Osteocyte (in vitro differentiated cells): ENCODE measurements around the gene RAD18. TPM values are rescaled to one million over a fixed set of nuclear protein-coding genes. Genes with fewer than 3 reads are reported as not detected.
A peak's percentile ranks its signal among the peaks of the same experiment; 100 is the strongest.

Source experiments
- DNase-seq: peaks from one replicate; pipeline ENCODE4 v3.0.0; 2021; ENCODE audit warnings: mixed read lengths; ENCODE audit not compliant: unreplicated experiment; ENCODE audit errors: extremely low spot score
- H3K27ac Mint-ChIP-seq: one replicate; pipeline ENCODE4 v1.8.0; 2021; ENCODE audit warnings: mild to moderate bottlenecking, mixed read lengths; ENCODE audit not compliant: unreplicated experiment
- H3K27me3 Mint-ChIP-seq: one replicate; pipeline ENCODE4 v1.8.0; 2021; ENCODE audit warnings: mixed read lengths; ENCODE audit not compliant: unreplicated experiment
- H3K36me3 Mint-ChIP-seq: one replicate; pipeline ENCODE4 v1.8.0; 2021; ENCODE audit warnings: mixed read lengths; ENCODE audit not compliant: unreplicated experiment
- H3K4me1 Mint-ChIP-seq: one replicate; pipeline ENCODE4 v1.8.0; 2021; ENCODE audit warnings: mixed read lengths; ENCODE audit not compliant: unreplicated experiment
- H3K4me3 Mint-ChIP-seq: one replicate; pipeline ENCODE4 v1.8.0; 2021; ENCODE audit warnings: mild to moderate bottlenecking, moderate library complexity, mixed read lengths; ENCODE audit not compliant: unreplicated experiment
- H3K9me3 Mint-ChIP-seq: one replicate; pipeline ENCODE4 v1.8.0; 2021; ENCODE audit warnings: mixed read lengths; ENCODE audit not compliant: unreplicated experiment
- total RNA-seq: library from RNA; stranded (reverse); gene quantifications from 2 replicates; pipeline ENCODE4 v1.2.1, GENCODE V29; 2021
- TF ChIP-seq, protein P1 (sequence below): fragments of 200-600 bp; sonication (generic); IDR thresholded peaks from 2 replicates; pipeline ENCODE4 v1.5.0; 2021; ENCODE audit warnings: antibody characterized with exemption, mild to moderate bottlenecking, moderate library complexity

The RAD18 gene
- total RNA-seq, 1 donor from 2014 or later: 18.6 TPM

DNA sequence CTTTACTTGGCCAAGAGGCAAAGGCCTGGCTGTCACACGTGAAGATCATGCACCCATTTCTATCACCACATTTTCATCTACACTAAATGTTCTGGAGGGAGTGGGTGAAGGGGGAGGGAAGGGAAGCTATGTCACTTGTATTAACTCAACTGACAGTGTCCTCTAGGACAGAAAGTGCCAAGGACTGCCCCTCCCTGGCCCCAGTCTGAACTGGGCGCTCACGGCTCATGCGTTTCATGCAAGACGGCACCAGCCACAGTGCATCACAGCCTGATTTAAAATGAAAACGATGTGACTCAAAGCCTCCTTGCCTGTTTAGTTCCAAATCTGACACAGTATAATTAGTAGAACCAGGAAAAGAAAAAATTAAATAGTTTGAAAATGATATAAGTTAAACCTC lies 20.8 kb upstream of the RAD18 start:
- Mint-ChIP-seq H3K27ac (no peak overlapping the region), H3K4me1 (no peaks in the 10 kb centered on the region), H3K27me3 (peaks cover 22% of the 10 kb centered on the region), H3K9me3 (peaks cover 3% of the 10 kb centered on the region), H3K4me3 (no peak overlapping the region), H3K36me3 (no peaks in the 10 kb centered on the region)
- TF ChIP-seq, protein P1, sequence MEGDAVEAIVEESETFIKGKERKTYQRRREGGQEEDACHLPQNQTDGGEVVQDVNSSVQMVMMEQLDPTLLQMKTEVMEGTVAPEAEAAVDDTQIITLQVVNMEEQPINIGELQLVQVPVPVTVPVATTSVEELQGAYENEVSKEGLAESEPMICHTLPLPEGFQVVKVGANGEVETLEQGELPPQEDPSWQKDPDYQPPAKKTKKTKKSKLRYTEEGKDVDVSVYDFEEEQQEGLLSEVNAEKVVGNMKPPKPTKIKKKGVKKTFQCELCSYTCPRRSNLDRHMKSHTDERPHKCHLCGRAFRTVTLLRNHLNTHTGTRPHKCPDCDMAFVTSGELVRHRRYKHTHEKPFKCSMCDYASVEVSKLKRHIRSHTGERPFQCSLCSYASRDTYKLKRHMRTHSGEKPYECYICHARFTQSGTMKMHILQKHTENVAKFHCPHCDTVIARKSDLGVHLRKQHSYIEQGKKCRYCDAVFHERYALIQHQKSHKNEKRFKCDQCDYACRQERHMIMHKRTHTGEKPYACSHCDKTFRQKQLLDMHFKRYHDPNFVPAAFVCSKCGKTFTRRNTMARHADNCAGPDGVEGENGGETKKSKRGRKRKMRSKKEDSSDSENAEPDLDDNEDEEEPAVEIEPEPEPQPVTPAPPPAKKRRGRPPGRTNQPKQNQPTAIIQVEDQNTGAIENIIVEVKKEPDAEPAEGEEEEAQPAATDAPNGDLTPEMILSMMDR: no peak
- DNase-seq: no peak

DNA sequence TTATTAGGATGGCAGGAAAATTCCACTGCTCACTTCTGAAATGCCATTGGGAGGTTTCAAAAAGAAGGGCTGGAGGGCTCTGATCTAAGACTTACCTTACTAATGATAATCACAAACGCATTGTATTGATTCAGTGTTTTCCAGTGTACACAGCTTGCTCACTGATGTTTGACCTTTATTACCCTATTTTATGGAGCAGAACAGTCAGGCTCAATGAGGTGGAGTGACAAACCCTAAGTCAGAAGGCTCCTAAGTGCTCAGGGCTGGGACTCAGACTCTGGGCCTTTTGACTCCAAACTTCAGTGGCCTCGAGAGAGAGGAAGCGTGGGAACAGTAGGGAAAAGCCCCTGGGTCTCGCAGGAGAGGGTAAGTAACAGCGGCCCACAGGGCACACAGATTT lies 20.3 kb upstream of the RAD18 start:
- TF ChIP-seq, protein P1: no peak
- Mint-ChIP-seq H3K27ac (no peak overlapping the region), H3K36me3 (no peaks in the 10 kb centered on the region), H3K4me3 (no peak overlapping the region), H3K9me3 (peaks cover 3% of the 10 kb centered on the region), H3K27me3 (peaks cover 22% of the 10 kb centered on the region), H3K4me1 (no peaks in the 10 kb centered on the region)
- no peak for DNase-seq

DNA sequence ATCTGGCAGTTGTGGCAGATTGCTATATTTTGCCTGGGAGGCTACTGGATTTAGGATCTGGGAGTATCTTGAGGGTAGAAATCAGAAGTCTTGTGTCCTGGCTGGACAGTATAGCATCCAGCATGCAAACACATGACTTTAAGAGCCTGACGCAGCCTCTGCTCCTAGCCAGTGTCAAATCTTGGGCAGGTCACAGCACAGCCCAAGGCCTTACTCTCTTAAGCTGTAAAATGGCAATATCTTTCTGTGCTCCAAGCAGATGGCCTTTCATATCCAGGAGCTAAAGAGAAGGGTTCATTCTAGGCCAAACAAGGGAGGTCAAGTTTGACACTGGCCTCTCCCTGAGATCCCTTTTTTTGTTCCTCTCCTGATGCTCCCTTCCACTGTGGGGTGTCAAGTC lies 19.8 kb upstream of the RAD18 start:
- Mint-ChIP-seq H3K4me1 (no peaks in the 10 kb centered on the region), H3K27me3 (peaks cover 25% of the 10 kb centered on the region), H3K4me3 (no peak overlapping the region), H3K9me3 (peaks cover 3% of the 10 kb centered on the region), H3K27ac (no peak overlapping the region), H3K36me3 (no peaks in the 10 kb centered on the region)
- TF ChIP-seq, protein P1: no peak
- peak; percentile 10 for DNase-seq

DNA sequence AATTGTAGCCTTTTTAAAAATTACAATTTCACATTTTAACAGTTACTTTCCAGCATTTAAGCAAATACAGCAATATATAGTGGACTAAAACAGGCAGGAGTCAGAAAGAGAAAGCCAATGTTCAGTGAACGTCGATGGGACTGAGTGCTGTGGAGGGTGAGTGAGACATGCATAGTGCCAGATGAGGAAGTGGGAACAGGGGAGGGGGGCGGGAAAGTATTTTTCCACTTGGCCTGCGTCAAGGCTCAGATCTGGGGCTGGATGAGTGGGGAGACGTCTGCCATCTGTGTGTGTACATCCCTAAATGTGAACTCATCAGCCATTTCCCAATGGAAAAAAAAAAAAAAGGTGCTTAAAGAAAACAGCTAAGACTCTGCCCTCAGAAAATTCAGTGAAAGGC lies 19.2 kb upstream of the RAD18 start:
- Mint-ChIP-seq H3K4me1 (no peaks in the 10 kb centered on the region), H3K27ac (no peak overlapping the region), H3K4me3 (no peak overlapping the region), H3K36me3 (no peaks in the 10 kb centered on the region), H3K27me3 (peaks cover 25% of the 10 kb centered on the region), H3K9me3 (peaks cover 3% of the 10 kb centered on the region)
- peak; percentile 10 for DNase-seq
- TF ChIP-seq, protein P1: no peak

DNA sequence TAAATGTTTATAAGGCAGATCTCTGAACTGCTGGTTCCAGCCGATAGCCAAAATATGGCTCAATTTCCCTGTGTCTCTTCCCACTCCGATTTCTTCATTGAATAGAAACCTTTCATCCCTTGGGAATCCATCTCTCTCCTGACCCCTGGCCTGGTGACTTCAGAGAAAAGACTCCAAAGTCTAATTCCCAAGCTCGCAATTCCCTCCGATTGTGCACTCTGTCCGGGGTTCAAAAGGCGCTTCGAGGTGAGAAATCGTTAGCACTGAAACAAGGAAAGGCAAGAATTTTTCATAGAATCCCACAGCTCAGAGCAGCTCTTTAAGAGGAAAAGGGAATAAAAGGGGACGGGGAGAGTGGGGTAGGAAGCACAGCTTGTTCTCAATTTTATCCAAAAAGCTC lies 18.4 kb upstream of the RAD18 start:
- TF ChIP-seq, protein P1: no peak
- H3K36me3 Mint-ChIP-seq: no peaks in the 10 kb centered on the region
- H3K27ac Mint-ChIP-seq: no peak overlapping the region
- peaks cover 25% of the 10 kb centered on the region for H3K27me3 Mint-ChIP-seq
- H3K4me1 Mint-ChIP-seq: no peaks in the 10 kb centered on the region
- peaks cover 3% of the 10 kb centered on the region for H3K9me3 Mint-ChIP-seq
- no peak for DNase-seq
- no peak overlapping the region for H3K4me3 Mint-ChIP-seq
